Measurements from ENCODE around the gene RHBDF1. TPM values are rescaled to one million over a fixed set of nuclear protein-coding genes. Genes with fewer than 3 reads are reported as not detected.
"Not testable (repeated sequence)": the region's sequence is repeated elsewhere in the genome, so short reads cannot be mapped to it uniquely, and the experiment has no call there.

The RHBDF1 gene
- total RNA-seq, 1 experiment from 2014 or later = 60.8 TPM

DNA sequence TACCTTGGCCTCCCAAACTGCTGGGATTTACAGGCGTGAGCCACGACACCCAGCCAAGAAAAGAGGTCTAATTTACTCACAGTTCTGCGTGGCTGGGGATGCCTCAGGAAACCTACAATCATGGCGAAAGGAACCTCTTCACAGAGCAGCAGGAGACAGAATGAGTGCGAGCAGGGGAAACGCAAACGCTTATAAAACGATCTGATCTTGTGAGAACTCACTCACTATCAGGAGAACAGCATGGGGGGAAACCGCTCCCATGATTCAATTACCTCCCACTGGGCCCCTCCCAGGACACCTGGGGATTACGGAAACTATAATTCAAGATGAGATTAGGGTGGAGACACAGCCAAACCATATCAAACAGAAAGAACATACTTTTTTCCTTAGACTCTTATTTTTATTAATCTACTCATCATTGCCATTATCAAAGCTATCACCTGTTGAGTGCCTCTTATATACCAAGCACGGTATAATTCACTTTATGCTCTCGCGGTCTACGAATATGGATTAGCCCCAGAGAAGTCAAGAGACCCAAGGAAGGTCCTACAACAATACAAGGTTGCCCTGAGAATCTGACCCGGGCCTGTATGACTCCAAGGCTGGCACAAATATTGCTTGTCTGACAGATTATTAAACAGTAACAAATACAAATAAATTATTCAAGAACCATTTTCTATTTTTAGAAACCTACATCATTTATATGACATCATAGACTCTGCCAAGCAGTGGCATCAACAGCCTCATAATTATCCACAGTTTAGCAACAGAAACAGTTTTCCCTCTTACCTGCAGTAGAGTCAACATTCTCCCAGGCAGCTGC is 21.5 kb downstream of the RHBDF1 start:
- ATAC-seq (no peak), DNase-seq (ENCODE audit: low spot score) (no peak)
- Mint-ChIP-seq H3K4me3 (peak overlapping the region; percentile 53), H3K9me3 (no peaks in the 10 kb centered on the region), H3K36me3 (peaks cover 48% of the 10 kb centered on the region), H3K27ac (peak overlapping the region; percentile 57; the same call in 1 of the 2 replicates), H3K27me3 (ENCODE audit: low read depth) (no peaks in the 10 kb centered on the region; the same call in 1 of the 2 replicates), H3K4me1 (peaks cover 13% of the 10 kb centered on the region)
- TF ChIP-seq RELA (CRISPR knock-in tag; IDR thresholded peaks at IDR 0.05; ENCODE audit: borderline replicate concordance) = no peak
- TF ChIP-seq JAZF1 (CRISPR knock-in tag; IDR thresholded peaks at IDR 0.05) = no peak
- TF ChIP-seq ZNF232 (CRISPR knock-in tag; IDR thresholded peaks at IDR 0.05) = no peak
- TF ChIP-seq NR1H2 (CRISPR knock-in tag; IDR thresholded peaks at IDR 0.05) = no peak
- TF ChIP-seq, protein P1, sequence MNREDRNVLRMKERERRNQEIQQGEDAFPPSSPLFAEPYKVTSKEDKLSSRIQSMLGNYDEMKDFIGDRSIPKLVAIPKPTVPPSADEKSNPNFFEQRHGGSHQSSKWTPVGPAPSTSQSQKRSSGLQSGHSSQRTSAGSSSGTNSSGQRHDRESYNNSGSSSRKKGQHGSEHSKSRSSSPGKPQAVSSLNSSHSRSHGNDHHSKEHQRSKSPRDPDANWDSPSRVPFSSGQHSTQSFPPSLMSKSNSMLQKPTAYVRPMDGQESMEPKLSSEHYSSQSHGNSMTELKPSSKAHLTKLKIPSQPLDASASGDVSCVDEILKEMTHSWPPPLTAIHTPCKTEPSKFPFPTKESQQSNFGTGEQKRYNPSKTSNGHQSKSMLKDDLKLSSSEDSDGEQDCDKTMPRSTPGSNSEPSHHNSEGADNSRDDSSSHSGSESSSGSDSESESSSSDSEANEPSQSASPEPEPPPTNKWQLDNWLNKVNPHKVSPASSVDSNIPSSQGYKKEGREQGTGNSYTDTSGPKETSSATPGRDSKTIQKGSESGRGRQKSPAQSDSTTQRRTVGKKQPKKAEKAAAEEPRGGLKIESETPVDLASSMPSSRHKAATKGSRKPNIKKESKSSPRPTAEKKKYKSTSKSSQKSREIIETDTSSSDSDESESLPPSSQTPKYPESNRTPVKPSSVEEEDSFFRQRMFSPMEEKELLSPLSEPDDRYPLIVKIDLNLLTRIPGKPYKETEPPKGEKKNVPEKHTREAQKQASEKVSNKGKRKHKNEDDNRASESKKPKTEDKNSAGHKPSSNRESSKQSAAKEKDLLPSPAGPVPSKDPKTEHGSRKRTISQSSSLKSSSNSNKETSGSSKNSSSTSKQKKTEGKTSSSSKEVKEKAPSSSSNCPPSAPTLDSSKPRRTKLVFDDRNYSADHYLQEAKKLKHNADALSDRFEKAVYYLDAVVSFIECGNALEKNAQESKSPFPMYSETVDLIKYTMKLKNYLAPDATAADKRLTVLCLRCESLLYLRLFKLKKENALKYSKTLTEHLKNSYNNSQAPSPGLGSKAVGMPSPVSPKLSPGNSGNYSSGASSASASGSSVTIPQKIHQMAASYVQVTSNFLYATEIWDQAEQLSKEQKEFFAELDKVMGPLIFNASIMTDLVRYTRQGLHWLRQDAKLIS (CRISPR knock-in tag; IDR thresholded peaks at IDR 0.05; ENCODE audit: borderline replicate concordance) = no peak
- no peak for TF ChIP-seq CBFB (CRISPR knock-in tag; IDR thresholded peaks at IDR 0.05; ENCODE audit: low read depth)
- no peak for TF ChIP-seq ZNF532 (CRISPR knock-in tag; IDR thresholded peaks at IDR 0.05; ENCODE audit: borderline replicate concordance)
- TF ChIP-seq, protein P2, sequence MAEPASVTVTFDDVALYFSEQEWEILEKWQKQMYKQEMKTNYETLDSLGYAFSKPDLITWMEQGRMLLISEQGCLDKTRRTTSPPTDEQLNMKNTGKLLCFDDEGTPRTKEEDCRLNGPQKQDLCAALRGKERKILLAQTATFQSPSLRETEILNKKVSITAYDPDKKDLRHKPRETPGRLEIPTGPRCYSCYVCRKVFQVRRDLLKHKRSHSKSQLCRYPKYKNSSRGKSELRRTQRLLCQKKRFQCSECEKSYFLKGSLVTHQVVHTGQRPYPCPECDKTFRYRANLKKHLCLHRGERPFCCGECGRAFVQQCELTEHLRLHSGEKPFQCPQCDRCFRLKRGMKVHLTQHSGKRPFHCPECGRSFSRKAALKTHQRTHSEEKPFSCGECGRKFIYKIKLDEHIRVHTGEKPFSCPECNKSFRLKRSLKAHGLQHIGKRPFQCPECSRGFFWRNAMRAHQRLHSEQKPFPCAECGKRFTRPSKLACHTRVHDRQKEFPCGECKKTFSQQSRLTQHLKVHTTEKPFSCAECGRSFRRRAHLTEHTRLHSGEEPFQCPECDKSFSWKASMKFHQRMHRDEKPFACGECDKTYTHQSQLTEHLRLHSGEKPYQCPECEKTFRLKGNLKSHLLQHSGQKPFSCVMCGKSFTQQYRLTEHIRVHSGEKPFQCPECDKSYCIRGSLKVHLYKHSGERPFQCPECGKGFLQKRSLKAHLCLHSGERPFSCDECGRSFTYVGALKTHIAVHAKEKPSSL (CRISPR knock-in tag; conservative IDR thresholded peaks at IDR 0.05) = no peak
- no peak for TF ChIP-seq ZNF396 (CRISPR knock-in tag; IDR thresholded peaks at IDR 0.05; ENCODE audit: borderline replicate concordance)
- TF ChIP-seq IRF2 (CRISPR knock-in tag; IDR thresholded peaks at IDR 0.05; ENCODE audit: borderline replicate concordance, low read depth) = no peak
- TF ChIP-seq NR3C1 (CRISPR knock-in tag; conservative IDR thresholded peaks at IDR 0.05; ENCODE audit: low read depth) = no peak
- TF ChIP-seq ZBTB21 (CRISPR knock-in tag; IDR thresholded peaks at IDR 0.05; ENCODE audit: borderline replicate concordance) = no peak
- ChIA-PET POLR2A (no interaction called here), CTCF (no interaction called here)

DNA sequence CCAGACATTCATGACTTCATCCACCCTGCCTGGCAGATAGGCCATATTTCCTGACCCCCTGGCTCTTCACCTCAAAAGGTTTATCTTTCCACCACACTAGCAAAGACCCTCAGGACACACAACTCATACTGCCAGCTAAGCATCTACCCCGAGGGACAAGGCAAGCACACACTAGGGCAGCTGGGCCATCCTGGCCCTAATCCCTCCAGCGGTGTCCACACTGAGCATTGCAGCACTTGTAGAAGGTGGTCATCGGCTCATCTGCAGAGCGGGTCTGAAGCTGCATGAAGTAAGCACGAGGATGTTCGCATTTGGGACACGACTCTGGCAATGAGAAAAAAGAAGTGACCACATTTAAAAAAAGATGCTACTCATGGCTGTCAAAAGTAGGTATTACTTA is 25.2 kb downstream of the RHBDF1 start:
- Mint-ChIP-seq H3K4me1 (peaks cover 10% of the 10 kb centered on the region), H3K36me3 (peaks cover 78% of the 10 kb centered on the region), H3K27me3 (ENCODE audit: low read depth) (no peaks in the 10 kb centered on the region), H3K27ac (peak overlapping the region; percentile 29; the same call in 1 of the 2 replicates), H3K4me3 (no peak overlapping the region), H3K9me3 (peaks cover 19% of the 10 kb centered on the region)
- POLR2A ChIA-PET = no interaction called here
- CTCF ChIA-PET = no interaction called here
- ATAC-seq (no peak), DNase-seq (ENCODE audit: low spot score) (no peak)
- TF ChIP-seq HMGXB4 (CRISPR knock-in tag; IDR thresholded peaks at IDR 0.05) (no peak), ZNF416 (CRISPR knock-in tag; IDR thresholded peaks at IDR 0.05) (no peak), NR1H2 (CRISPR knock-in tag; IDR thresholded peaks at IDR 0.05) (no peak), ZMAT4 (CRISPR knock-in tag; IDR thresholded peaks at IDR 0.05) (no peak), NFYB (CRISPR knock-in tag; conservative IDR thresholded peaks at IDR 0.05; ENCODE audit: low read depth) (no peak), SMAD4 (CRISPR knock-in tag; IDR thresholded peaks at IDR 0.05) (no peak)
- TF ChIP-seq, protein P3, sequence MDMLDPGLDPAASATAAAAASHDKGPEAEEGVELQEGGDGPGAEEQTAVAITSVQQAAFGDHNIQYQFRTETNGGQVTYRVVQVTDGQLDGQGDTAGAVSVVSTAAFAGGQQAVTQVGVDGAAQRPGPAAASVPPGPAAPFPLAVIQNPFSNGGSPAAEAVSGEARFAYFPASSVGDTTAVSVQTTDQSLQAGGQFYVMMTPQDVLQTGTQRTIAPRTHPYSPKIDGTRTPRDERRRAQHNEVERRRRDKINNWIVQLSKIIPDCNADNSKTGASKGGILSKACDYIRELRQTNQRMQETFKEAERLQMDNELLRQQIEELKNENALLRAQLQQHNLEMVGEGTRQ (CRISPR knock-in tag; IDR thresholded peaks at IDR 0.05) = no peak

DNA sequence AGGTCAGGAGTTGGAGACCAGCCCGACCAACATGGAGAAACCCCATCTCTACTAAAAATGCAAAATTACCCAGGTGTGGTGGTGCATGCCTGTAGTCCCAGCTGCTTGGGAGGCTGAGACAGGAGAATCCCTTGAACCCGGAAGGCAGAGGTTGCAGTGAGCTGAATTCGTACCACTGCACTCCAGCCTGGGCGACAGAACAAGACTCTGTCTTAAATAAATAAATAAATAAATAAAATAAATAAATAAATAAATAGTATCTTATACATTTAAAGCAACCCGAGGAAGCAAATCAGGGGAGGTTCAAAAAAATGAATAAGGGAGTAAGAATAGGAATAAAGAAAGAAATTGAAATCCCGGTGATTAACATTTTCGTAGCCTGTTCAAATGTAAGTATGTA is 25.9 kb downstream of the RHBDF1 start:
- H3K36me3 Mint-ChIP-seq = peaks cover 80% of the 10 kb centered on the region
- H3K9me3 Mint-ChIP-seq = peaks cover 25% of the 10 kb centered on the region
- ATAC-seq; H3K4me1 Mint-ChIP-seq; H3K27me3 Mint-ChIP-seq (ENCODE audit: low read depth); CTCF ChIA-PET; POLR2A ChIA-PET; H3K4me3 Mint-ChIP-seq; H3K27ac Mint-ChIP-seq; DNase-seq (ENCODE audit: low spot score): not testable (repeated sequence)

Data from WTC11 (cell line).